Measurements from ENCODE around the gene SYCE1.

Gene SYCE1

DNA sequence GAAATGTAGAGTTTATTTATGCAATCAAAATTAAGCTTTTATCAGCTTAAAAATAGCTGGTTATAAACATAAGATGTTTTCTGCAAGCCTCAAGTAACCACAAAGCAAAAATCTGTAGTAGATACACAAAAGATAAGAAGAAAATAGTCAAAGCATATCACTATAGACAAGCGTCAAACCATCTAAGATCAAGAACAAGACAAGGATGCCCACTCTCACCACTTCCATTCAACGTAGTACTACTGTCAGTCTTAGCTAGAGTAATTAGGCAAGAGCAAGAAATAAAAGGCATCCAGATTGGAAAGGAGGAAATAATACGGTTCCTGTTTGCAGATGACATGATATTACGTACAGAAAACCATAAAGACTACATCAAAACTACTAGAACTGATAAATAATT, 55.7 kb downstream of the SYCE1 start:
- no peak for DNase-seq
